Activated CD8-positive, alpha-beta memory T cell treated with anti-CD3 and anti-CD28 coated beads, Interleukin-2, amount 50 U/mL, for 4 hours (primary cell): ENCODE measurements around the gene VKORC1.
A peak's percentile ranks its signal among the peaks of the same experiment; 100 is the strongest.
"Not testable (repeated sequence)": the region's sequence is repeated elsewhere in the genome, so short reads cannot be mapped to it uniquely, and the experiment has no call there.

Experiments used
- DNase-seq: peaks from one replicate; pipeline ENCODE4 v3.0.0-alpha.2; 2020

VKORC1 gene

DNA sequence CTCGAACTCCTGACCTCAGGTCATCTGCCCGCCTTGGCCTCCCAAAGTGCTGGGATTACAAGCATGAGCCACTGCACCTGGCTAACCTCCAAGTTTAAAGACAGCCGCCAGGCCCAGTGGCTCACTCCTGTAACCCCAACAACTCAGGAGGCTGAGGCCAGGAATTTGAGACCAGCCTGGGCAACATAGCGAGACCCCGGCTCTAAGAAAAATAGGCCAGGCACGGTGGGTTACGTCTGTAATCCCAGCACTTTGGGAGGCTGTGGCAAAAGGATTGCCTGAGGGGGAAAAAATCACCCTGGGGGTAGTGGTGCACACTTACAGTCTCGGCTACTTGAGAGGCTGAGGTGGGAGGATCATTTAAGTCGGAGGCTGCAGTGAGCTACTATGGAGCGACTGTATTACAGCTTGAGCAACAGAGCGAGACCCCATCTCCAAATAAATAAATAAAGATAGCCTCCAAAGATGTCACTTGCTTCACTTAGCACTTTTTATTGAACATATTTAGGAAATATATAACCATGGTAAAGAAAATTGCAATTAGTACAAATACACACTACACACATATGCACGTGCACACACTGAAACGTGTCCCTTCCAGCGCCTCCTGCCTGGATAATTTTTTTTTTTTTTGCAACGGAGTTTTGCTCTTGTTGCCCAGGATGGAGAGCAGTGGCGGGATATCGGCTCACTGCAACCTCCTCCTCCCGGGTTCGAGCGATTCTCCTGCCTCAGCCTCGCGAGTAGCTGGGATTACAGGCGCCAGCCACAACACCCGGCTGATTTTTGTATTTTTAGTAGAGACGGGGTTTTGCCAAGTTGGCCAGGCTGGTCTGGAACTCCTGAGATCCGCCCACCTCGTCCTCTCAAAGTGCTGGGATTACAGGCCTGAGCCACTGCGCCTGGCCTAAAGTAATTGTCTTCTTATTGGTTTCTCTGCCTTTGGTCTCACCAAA, 12.2 kb upstream of the VKORC1 start:
- DNase-seq = no peak

DNA sequence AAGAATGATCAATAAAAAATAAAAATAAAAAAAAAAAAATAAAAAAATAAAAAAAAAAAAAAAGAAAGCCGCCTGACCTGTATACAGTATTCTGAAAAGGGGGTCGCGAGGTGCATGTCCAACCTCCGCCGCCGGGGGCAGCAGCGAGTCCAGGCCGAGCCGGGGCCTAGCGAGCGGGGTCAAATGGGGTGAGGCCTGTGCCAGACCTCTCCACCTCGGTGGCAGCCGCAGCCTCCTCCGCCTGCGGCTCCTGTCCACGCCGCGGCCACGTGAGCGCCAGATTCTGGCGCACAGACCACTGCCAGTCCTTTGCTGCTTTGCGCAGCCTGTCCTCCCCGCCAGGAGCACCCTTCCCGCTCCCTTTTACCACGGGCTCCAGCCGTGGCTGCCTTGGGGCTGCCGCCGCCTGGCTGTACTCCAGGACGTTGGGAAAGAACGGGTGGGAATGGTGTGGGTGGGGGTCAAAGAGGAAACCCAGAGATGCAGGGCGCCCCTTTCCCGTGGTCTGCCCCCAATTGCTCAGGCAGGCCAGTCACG, 11.1 kb upstream of the VKORC1 start:
- peak; percentile 84 for DNase-seq

GRCh38 chr16:31100876-31101641, 6.5 kb upstream of the VKORC1 start:
- DNase-seq = not testable (repeated sequence)

DNA sequence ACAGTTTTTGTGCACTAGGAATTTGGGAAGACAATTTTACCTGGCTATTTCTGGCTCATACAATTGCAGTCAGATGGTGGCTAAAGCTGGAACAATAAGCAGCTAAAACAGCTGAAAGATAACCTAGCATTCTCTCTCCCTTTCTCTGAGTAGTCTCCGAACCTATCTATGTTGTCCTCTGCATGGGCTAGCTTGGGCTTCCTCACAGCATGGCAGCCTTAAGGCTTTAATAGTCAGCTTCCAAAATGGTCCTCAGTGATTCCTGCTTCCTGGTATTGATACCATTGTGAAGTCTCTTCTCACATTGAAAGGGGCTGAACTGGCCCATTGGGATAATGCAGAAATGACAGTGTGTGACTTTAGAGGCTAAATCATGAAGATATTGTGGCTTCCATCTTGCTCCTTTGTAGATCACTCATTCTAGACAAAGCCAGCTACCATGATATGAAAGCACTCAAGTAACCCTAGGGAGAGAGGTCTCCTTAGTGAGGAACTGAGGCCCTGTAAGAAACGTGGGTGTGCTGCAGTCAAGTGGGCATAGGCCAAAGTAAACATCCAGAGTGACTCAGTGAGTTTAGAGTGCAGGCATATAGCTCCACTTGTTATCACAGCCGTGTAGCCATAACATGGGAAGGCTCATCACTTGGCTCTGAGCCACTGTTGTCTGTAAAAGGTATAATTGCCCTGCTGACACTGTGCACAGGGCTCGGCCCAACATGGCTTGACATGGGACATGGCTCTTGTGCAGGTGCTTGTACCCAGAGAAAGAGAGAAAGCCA, 5.5 kb upstream of the VKORC1 start:
- no peak for DNase-seq

DNA sequence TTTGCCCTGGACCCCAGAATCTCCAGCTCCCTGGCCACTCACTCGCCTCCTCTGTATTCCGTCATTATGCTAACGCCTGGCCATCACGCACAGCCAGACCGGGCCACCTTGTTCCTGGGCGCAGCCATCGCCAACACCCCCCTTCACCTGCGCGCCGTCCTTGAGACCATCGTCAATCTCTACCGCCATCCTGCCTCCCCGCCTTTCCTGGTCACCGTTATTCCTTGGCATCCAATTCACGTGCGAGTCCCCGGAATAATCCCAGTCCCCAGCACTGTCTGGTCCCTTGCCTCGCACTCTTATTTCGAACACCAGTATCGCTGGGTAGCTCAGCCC, 541 bp downstream of the VKORC1 start:
- DNase-seq = no peak

- no peak for DNase-seq
These were observed 1.4 kb downstream of the VKORC1 start for GRCh38 chr16:31093132-31093703.

DNA sequence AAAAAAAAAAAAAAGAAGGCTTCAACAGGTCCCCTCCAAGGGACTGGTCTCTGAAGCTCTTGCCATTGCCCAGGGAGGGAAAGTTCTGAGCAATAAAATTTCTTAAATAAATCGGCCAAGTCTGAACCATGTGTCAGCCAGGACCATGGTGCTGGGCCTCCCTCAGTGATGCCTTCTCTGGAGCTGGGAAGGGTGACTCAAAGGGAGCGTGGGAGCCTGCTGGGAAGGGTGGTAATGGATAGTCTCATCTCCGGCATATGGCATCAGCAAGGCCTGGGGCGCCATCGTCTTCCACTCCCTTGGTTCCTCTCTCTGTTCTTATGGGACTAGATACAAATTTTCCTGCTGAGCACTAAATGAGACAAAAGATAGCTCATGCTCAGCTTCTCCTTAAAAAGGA, 2.3 kb downstream of the VKORC1 start:
- DNase-seq = no peak

DNA sequence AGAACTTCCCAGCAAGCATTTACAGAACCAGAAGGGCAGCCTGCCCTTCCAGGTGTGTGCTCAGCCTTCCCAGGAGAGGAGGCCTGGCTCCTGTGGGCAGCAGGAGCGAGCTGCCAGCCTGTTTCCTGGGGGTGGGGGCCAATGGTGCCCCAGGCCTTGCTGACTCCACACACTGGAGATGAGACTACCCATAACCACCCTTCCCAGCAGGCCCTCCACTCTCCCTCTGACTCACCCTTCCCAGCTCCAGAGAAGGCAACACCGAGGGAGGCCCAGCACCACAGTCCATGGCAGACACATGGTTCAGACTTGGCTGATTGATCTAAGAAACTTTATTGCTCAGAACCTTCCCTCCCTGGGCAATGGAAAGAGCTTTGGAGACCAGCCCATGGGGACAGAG, 4.1 kb downstream of the VKORC1 start:
- DNase-seq = no peak

GRCh38 chr16:31089199-31089598, 5.4 kb downstream of the VKORC1 start:
- DNase-seq = no peak

DNA sequence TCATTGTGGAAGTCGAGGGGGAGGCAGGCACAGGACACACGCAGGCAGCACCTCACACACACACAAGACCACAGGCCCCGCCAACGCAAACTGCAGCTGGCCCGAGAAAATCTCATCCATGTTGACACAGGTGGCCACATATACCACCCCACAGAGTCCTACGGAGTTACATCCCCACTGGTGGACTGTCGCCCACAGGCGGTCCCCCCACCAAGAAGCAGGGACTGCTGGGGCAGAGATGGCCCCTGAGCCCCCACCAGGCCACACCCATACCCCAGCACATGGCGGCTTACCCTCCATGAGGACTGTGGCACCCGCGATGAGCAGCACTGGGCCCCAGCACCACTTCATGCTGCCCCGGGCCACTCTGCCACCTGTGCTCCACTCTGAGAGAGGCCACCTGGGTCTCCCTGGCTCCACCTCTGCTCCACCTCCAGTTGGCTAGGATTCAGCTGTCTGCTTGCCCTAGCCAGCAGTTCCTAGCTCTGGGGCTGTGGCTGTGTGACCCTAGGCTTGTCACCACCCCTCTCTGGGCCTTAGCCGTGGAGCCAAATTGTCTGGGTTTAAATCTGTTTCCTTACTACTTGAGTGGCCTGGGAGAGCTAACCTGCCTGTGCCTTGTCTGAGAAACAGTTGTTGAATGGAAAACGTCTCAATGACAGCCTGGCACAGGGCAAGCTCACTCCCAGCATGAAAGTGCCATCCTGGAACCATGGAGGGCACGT, 6.0 kb downstream of the VKORC1 start, which contains the start of gene PRSS53:
PRSS53 (minus strand) TSS at position 485 of the 725 bp plus-strand sequence; CDS start at position 351, 134 bp downstream.
- no peak for DNase-seq

GRCh38 chr16:31087971-31088370, 6.6 kb downstream of the VKORC1 start:
- DNase-seq = no peak

DNA sequence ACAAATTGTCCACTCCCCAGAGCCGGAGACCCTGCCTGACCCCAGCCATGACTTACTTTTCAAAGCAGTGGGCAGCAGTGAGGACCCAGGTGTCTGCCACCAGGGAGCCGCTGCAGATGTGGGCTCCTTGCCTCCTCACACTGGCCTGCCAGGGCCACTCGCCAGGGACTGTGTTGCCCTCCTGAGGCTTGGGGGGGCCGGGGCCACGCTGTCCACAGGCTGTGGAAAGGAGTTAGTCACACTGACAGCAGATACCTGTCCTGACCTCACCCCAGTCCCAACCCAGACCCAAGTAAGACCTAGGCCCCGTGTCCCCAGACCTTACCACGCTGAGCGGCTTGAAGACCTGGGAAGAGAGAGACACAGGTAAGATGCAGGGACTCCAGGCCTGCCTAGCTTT, 7.1 kb downstream of the VKORC1 start:
- no peak for DNase-seq

DNA sequence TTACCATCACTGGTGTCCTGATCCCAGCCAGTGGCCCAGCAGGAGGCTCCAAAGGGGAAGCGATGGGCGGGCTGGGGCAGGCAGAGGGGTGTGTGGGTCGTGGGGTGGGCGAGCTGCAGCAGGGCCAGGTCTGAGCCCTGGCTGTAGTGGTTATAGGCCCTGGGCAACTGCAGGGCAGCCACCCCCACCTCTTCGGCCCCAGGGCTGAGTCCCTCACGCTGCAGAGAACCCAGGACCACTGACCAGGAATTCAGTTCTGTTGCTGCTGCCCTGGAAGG, 8.0 kb downstream of the VKORC1 start:
- no peak for DNase-seq

DNA sequence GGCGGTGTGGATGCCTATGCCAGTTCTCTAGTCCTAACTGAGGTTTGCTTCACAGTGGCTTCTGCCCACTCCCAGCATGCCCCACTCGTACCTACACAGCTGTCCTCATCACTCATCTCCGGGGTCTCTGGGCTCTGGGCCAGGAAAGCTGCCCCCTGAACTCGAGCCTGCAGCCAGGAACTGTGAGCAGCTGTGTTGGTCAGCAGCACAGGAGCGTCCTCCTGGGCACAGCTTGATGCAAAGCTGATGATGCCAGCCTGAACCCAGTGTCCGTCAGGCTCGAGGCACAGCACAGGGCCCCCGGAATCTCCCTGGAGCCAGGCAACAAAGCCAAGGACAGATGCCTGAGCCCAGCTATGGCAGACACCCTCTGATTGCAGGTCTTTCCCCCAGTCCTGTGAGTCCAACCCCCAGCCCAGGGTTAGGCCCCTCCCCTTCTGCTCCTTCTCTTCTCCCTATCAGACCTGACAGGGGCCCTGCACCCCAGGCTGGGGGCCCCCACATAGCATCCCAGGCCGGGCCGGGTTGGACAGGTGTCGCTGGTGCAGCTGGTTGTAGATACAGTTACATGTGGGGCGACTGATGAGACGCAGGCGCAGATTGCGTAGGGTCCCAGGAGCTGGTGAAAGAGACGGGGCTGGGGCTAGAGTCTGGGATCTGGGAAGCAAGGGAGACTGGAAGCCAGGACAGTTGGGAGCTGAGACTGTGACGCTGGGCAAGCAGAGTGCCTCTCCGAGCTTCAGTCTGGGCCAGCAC, 8.5 kb downstream of the VKORC1 start:
- no peak for DNase-seq

GRCh38 chr16:31085411-31085810, 9.2 kb downstream of the VKORC1 start:
- no peak for DNase-seq

DNA sequence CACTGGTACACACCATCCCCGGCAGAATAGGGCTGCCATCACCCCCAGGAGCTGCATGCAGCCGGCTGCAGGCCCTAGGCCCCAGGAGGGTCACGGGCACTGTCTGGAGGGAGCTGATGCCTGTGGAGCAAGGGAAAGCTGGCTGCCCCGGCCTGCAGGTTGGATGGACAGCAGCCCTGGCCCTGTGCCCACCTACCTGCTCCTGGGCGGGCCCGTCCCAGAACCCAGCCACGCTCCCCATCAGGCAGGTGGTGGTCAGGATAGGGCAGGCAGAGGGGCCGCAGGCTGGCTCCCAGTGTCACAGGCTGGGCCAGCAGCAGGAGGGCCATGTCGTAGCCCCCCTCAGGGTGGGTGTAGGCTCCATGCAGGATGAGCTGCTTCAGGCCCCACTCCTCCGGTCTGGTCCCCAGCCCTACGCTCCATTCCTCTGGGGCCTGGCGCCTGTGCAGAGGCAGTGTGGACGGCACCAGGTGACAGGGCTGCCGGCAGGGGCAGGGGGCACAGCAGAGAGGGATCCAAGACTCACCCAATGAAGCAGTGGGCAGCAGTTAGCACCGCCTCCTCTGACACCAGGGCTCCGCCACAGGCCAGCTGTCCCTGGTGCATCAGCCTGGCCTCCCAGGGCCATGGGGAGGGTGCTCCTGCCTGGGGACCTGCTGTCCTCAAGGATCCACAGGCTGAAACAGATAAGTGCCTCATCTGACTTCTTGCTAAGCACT, 9.9 kb downstream of the VKORC1 start:
- no peak for DNase-seq

GRCh38 chr16:31083981-31084380, 10.6 kb downstream of the VKORC1 start:
- no peak for DNase-seq

DNA sequence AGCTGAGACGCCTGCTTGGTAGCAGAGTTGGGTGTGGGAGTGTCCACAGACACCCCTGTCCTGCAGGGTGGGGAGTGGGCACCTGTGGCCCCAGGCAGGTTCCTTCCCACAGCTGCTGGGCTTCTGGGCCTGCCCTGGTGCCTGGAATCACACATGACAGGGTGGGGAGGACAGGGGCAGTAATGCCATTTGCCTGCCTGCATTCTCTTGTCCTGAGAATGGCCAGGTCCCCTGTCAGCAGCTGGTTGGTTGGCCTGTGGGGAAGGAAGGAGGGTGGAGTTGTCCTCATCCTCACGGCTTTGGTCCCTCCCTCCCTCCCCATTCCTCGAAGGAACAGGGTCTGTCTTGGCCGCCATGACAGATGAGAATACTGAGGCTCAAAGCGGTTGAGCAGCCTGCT, 11.0 kb downstream of the VKORC1 start:
- no peak for DNase-seq

DNA sequence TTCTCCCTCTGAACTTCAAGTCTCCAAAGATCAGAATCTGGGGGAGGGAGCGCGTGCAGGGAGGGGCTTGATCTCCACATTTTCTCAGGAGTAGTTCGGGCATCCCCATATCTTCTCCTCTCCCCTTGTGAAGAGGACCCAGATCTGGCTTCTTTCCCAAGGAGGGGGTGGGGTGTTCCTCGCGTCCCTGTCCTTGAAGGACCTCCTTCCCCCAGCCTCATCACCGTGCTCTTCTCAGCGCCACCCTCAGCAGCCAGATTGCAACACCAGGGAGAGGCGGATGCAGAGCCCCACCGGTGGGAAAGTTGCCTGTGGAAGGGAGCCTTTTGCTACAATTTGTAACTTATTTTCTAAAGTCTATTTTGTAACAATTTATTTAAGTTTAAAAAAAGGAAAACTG, 11.5 kb downstream of the VKORC1 start:
- DNase-seq = no peak

DNA sequence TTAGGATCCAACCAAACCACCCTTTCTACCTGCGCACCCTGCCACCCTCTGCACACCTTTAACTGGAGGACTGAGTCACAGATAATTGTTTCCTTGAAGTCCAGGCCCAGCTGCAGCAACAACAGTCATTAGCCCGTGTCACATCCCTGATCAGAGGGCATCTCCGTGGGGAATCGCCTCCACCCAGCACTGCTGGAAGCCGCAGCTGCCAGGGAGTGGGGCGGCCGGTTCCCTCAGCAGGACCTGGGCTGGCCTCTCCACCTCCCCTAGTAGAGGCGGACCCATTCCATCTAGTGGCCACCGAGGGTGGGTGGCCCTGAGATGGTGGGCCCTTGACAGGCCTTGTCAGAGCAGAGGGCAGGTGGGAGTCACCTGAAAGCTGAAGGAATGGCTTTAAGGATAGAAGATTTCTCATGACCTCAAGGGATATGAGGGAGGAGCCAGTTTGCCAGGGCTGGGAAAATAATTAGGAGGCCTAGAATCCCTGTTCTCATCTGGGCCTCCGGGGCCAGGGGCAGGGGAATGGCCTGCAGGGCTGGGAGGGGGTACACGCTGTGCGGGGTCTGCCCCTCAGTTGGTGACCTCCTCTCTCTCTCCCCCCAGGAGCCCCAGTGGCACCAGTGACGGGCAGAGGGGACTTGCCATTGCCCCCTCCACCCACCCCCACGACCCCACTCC, 12.1 kb downstream of the VKORC1 start:
- no peak for DNase-seq
